Measurements from ENCODE around the gene CD101.
"Not testable (repeated sequence)": the region's sequence is repeated elsewhere in the genome, so short reads cannot be mapped to it uniquely, and the experiment has no call there.

Gene CD101

DNA sequence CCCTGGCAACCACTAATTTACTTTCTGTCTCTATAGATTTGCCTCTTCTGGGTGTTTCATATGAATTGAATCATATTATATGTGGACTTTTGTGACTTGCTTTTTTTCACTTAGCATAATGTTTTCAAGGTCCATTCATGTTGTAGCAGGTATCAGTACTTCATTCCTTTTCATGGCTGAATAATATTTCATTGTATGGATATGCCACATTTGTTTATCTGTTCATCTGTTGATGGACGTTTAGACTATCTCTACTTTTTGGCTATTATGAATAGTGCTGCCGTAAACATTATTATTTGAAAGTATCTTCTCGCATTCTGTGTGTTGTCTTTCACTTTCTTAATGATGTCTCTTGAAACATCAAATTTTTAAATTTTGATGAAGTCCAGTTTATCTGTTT lies 32.8 kb upstream of the CD101 start:
- intact Hi-C loops (cut with DNase I; ENCODE audit: low total_unique reads), result no loop called here
- no peaks in the 10 kb centered on the region for H3K27me3 ChIP-seq
- H3K4me3 ChIP-seq, result no peak overlapping the region
- peaks cover 0 to 17% (median 7%) of the 10 kb centered on the region in 4 donors for H3K4me1 ChIP-seq
- H3K27ac ChIP-seq, result no peak overlapping the region
- peaks cover 0 to 7% (median 4%) of the 10 kb centered on the region in 3 donors for H3K36me3 ChIP-seq
- H3K9me3 ChIP-seq, result no peaks in the 10 kb centered on the region
- no peak for TF ChIP-seq CTCF (IDR thresholded peaks at IDR 0.05)
- no peak for DNase-seq

GRCh38 chr1:116971258-116971860 lies 30.2 kb upstream of the CD101 start:
- H3K4me1 ChIP-seq, result peaks cover 0 to 17% (median 7%) of the 10 kb centered on the region in 4 donors
- no peaks in the 10 kb centered on the region for H3K27me3 ChIP-seq
- peaks cover 4 to 8% (median 5%) of the 10 kb centered on the region in 3 donors for H3K36me3 ChIP-seq
- intact Hi-C loops (cut with DNase I; ENCODE audit: low total_unique reads), result no loop called here
- TF ChIP-seq CTCF (IDR thresholded peaks at IDR 0.05), result no peak
- no peaks in the 10 kb centered on the region for H3K9me3 ChIP-seq
- DNase-seq, result no peak
- no peak overlapping the region for H3K27ac ChIP-seq
- no peak overlapping the region for H3K4me3 ChIP-seq

DNA sequence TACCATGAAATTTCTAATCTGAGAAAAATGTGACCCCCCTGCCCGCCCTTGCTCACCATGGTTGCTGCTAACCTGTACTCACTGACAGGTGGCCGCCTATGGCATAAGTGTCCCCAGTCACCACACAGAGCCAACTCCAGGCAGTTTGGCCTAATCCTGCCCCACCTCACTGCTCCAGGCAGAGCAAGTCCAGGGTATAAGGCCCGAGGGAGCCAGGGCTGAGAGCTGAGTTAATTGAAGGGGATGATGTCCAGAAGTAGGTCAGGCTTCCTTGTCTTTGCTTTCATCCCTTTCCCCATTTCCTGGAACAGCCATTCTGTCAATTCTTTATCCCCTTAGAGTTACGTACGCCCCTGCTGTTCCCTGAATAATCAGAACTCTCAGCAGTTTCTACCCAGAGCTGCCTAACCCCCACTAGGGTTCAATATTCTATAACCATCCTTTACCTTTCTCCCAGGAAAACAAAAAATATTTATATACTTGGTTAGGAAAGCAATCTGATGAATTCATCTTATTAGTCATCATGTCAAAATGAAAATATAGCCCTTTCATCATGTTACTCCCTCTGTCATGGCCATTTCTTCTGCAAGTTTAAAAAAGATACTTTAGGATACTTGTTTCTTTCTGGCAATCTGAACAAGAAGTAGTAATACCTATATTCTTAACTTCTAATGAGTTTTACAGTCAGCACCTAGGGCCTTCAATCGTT lies 29.4 kb upstream of the CD101 start:
- Histone ChIP-seq H3K36me3 (peaks cover 4 to 8% (median 5%) of the 10 kb centered on the region in 3 donors), H3K9me3 (no peaks in the 10 kb centered on the region), H3K27me3 (no peaks in the 10 kb centered on the region), H3K4me1 (peaks cover 0 to 17% (median 7%) of the 10 kb centered on the region in 4 donors), H3K4me3 (no peak overlapping the region), H3K27ac (no peak overlapping the region)
- intact Hi-C loops (cut with DNase I; ENCODE audit: low total_unique reads), result no loop called here
- no peak for DNase-seq
- TF ChIP-seq CTCF (IDR thresholded peaks at IDR 0.05), result no peak

- H3K27me3 ChIP-seq, result no peaks in the 10 kb centered on the region
- intact Hi-C loops (cut with DNase I; ENCODE audit: low total_unique reads), result no loop called here
Measured at GRCh38 chr1:116972674-116973030, 28.9 kb upstream of the CD101 start.

GRCh38 chr1:116980309-116980708 lies 21.3 kb upstream of the CD101 start:
- DNase-seq; intact Hi-C loops (cut with DNase I; ENCODE audit: low total_unique reads); H3K27ac ChIP-seq; H3K4me1 ChIP-seq; H3K27me3 ChIP-seq; H3K4me3 ChIP-seq; H3K36me3 ChIP-seq; H3K9me3 ChIP-seq: not testable (repeated sequence)

More at GRCh38 chr1:116972674-116973030, 28.9 kb upstream of the CD101 start:
- H3K36me3 ChIP-seq, result peaks cover 0 to 8% (median 5%) of the 10 kb centered on the region in 3 donors
- DNase-seq, result no peak
- H3K9me3 ChIP-seq, result no peaks in the 10 kb centered on the region
- H3K4me1 ChIP-seq, result peaks cover 0 to 17% (median 7%) of the 10 kb centered on the region in 4 donors
- H3K4me3 ChIP-seq, result no peak overlapping the region
- no peak for TF ChIP-seq CTCF (IDR thresholded peaks at IDR 0.05)
- no peak overlapping the region for H3K27ac ChIP-seq

DNA sequence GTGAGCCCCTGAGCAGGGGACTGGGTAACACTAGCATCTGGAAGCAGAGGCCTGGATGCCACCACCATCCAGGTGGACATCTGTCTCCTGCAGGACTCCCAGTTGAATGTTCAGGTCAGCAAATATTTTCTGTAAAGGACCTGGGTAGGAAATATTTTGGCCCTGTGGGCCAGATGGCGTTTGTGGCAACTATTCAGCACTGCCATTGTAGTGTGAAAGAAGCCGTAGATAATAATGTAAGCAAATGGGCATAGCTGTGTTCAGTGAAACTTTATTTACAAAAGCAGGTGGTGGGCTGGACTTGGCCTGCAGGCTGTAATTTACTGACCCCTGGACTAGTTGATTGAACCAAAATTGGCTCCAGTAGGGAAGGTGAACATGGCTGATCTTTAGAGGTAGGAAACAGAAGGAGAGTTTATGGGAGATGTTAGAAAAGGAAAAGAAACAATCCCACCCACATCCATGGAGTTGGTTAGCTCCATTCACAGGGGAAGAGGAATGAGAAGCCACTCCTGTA lies 20.0 kb upstream of the CD101 start:
- no peak for TF ChIP-seq CTCF (IDR thresholded peaks at IDR 0.05)
- no peak for DNase-seq
- Histone ChIP-seq H3K36me3 (no peaks in the 10 kb centered on the region), H3K4me3 (no peak overlapping the region), H3K9me3 (no peaks in the 10 kb centered on the region), H3K4me1 (peaks cover 0 to 4% (median 0%) of the 10 kb centered on the region in 4 donors), H3K27ac (no peak overlapping the region), H3K27me3 (no peaks in the 10 kb centered on the region)
- intact Hi-C loops (cut with DNase I; ENCODE audit: low total_unique reads), result no loop called here
